LNCaP clone FGC (cell line): Measurements from ENCODE around the gene CCDC81.
A peak's percentile ranks its signal among the peaks of the same experiment; 100 is the strongest.

ENCODE experiments used
- DNase-seq: peaks from one replicate; pipeline ENCODE4 v3.0.0-alpha.2; 2011; ENCODE audit warnings: low read depth
- H3K4me3 ChIP-seq: 2 replicates; pipeline ENCODE4 v1.5.1; 2011; ENCODE audit warnings: mild to moderate bottlenecking, low read depth, low read length, control low read depth
- TF ChIP-seq, protein P1 (sequence below): IDR thresholded peaks from 2 replicates; pipeline ENCODE4 v1.5.1; 2012; ENCODE audit warnings: mild to moderate bottlenecking; ENCODE audit not compliant: control insufficient read depth, insufficient read depth; ENCODE audit errors: extremely low read depth

Gene CCDC81

DNA sequence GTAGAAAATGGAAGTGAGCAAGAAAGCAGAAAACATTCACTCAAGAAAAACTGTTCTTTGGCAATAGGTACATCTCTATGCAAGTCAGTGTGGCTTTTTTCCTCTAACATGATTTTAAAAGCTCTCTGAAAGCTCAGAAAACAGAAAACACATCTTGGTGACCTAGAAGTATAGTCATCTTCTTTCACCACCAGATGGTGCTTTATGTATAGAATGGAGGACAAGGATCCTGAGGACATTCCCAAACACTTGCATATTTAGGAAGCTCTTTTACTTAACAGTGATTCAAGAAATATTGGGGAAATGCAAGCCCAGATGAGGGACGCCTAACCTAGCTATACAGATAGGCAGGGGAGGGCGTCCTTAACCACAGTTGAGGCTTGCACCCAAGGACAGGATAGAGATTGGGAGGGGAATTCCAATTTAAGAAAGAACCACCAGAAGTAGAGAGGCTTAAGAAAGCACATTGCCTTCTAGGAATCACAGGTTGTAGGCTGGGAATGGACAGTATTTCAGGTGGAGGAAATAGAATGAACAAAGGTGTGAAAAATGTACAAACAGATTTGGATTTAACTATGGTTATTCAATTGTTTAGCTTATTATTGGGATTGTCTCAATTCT is 13.8 kb upstream of the CCDC81 start:
- peak; percentile 1 for DNase-seq
- TF ChIP-seq, protein P1, sequence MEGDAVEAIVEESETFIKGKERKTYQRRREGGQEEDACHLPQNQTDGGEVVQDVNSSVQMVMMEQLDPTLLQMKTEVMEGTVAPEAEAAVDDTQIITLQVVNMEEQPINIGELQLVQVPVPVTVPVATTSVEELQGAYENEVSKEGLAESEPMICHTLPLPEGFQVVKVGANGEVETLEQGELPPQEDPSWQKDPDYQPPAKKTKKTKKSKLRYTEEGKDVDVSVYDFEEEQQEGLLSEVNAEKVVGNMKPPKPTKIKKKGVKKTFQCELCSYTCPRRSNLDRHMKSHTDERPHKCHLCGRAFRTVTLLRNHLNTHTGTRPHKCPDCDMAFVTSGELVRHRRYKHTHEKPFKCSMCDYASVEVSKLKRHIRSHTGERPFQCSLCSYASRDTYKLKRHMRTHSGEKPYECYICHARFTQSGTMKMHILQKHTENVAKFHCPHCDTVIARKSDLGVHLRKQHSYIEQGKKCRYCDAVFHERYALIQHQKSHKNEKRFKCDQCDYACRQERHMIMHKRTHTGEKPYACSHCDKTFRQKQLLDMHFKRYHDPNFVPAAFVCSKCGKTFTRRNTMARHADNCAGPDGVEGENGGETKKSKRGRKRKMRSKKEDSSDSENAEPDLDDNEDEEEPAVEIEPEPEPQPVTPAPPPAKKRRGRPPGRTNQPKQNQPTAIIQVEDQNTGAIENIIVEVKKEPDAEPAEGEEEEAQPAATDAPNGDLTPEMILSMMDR, result peak; percentile 48
- H3K4me3 ChIP-seq, result no peak overlapping the region

DNA sequence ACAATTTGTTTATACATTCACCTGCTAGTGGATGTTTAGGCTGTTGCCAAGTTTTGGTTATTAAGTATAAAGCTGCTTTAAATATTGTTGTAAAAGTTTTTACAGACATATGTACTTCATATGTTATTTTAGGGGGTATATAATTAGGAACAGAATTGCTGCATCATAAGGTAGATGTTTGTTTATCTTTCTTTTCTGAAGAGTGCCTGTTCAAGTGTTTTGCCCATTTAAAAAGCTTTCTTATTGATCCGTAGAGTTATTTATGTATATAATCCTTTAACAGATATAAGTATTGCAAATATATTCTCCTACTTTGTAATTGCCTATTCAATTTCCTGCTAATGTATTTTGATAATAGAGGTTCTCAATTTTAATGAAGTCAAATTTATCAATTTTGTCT is 11.3 kb upstream of the CCDC81 start:
- TF ChIP-seq, protein P1, result no peak
- DNase-seq, result no peak
- H3K4me3 ChIP-seq, result no peak overlapping the region

DNA sequence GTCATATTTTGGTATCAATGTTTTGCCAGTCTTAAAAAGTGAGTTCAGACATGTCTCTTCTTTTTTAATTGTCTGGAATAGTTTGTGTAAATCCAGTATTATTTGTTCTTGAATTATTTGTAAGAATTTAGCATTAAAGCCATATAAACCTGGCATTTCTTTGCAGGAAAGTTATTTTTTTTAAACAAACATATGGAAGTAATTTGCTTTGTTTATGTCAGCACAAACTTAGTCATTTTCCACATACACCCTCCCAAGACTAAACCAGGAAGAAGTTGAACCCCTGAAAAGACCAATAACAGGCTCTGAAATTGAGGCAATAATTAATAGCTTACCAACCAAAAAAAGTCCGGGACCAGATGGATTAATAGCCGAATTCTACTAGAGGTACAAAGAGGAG is 9.1 kb upstream of the CCDC81 start:
- H3K4me3 ChIP-seq, result no peak overlapping the region
- TF ChIP-seq, protein P1, result no peak
- no peak for DNase-seq

DNA sequence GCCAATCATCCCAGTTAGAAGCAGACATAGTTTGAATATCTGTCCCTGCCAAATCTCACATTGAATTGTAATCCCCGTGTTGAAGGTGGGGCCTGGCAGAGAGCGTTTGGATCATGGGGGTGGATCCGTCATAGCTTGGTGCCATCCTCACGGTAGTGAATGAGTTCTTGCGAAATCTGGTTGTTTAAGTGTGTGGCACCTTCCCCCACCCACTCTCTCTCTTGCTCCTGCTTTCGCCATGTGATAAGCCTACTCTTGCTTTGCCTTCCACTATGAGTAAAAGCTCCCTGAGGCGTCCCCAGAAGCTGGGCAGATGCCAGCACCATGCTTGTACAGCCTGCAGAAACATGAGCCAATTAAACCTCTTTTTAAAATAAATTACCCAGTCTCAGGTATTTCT is 5.0 kb upstream of the CCDC81 start:
- no peak for DNase-seq
- no peak overlapping the region for H3K4me3 ChIP-seq
- TF ChIP-seq, protein P1, result no peak

DNA sequence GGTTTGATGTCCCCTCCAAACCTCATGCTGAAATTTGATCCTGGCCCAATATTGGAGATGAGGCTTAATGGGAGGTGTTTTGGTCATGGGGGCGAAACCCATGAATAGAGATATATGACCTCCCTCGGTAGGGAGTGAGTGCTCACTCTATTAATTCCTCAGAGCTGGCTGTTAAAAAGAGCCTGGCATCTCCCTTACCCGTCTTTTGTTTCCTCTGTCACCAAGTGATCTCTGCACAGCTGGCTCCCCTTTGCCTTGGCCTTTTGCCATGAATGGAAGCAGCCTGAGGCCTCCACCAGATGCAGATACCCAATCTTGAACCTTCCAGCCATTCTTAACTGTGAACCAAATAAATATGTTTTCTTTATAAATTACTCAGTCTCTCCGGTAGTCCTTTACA is 4.5 kb upstream of the CCDC81 start:
- H3K4me3 ChIP-seq, result no peak overlapping the region
- DNase-seq, result no peak

DNA sequence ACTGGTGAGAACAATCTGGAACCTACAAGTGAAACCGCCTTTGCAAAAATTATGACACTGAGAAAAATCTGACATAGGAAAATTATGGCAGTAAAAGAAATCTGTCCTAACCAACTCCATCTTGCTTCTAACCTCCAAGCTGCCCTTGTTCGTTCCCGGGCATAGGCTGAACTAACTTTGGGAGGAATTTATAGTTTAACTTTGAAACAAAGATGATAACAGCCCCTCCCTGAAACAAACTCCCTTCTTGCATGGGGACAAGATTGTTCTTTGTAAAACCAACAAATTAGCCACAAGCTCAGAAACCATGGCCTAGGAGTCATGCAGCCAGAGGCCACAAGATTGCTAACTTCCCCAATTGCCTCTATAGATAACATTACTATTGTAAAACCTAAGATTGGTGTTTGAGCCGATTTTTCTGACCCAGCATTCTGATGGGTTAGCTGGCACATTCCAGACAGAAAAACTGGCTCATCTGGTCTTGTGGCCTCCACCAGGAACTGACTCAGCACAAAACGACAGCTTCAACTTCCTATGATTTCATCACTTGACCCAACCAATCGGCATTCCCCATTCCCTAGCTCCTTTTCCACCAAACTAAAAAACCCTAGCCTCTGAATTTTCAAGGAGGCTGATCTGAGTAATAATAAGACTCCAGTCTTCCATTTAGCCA is 3.6 kb upstream of the CCDC81 start:
- TF ChIP-seq, protein P1, result no peak
- DNase-seq, result no peak
- no peak overlapping the region for H3K4me3 ChIP-seq

More for the DNA sequence above, 4.5 kb upstream of the CCDC81 start:
- TF ChIP-seq, protein P1, result no peak

DNA sequence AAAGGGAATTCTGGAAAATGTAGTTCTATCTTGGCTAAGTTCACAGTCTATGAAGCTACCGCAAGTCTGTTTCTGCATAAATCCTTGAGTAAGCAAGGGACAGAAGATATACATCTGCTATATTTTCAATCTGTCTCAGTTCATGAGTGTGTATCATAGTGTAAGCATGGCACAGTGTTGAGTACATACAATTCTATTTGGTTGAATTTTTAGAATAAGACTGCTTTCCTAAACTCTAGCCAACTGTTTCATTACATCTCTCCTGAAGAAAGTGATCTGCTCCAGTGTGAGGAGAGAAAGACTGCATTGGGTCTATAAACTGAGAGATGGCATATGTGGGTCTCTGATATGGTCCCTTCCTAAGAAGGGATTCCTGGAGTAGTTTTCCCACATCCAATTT is 2.6 kb upstream of the CCDC81 start:
- H3K4me3 ChIP-seq, result no peak overlapping the region
- DNase-seq, result no peak
- TF ChIP-seq, protein P1, result no peak
